K562 (cell line): ENCODE data around the gene MYH11. TPM values are rescaled to one million over a fixed set of nuclear protein-coding genes. Genes with fewer than 3 reads are reported as not detected.

Source experiments
- ATAC-seq: fragments of 200-7000 bp; cut with Tn5 transposase; 3 replicates; pipeline ENCODE4 v1.9.1; 2020; ENCODE audit warnings: moderate library complexity
- BruUV-seq: library from RNA; stranded (reverse); fragments of 400-500 nt; replicated peaks from 2 replicates; lab custom pipeline; 2021; lab: Mats Ljungman, UMichigan
- CTCF ChIA-PET: fragments of 300-600 bp; formaldehyde crosslinking; extraction: SDS; loops from one replicate; lab custom pipeline; 2021; ENCODE audit warnings: low intra/inter-chr PET ratio; lab: Yijun Ruan, JAX
- POLR2A ChIA-PET: fragments of 300-600, 350-650 bp; sonication (Branson Sonifier 250); formaldehyde crosslinking; extraction: SDS; loops from one replicate; lab custom pipeline; 2021; ENCODE audit warnings: antibody characterized with exemption, inconsistent platforms; lab: Yijun Ruan, JAX
- DNase-seq, 4 experiments: peaks; one replicate each; pipeline versions ENCODE4 v3.0.0 to v3.0.0-alpha.2; 2011 to 2018; ENCODE audit warnings: low spot score in 3 of 4, mixed read lengths in 3 of 4; ENCODE audit errors: extremely low read depth in 1 of 4
- FAIRE-seq: peaks from 2 replicates; lab custom pipeline; 2011; peaks lifted over from hg19 to GRCh38; lab: Jason Lieb, UNC
- H2AFZ ChIP-seq: 2 replicates; pipeline ENCODE4 v1.6.0; 2011; ENCODE audit warnings: low read depth, low read length, control low read depth, inconsistent platforms
- H3K27ac ChIP-seq: fragments of 200-600 bp; 3 replicates; pipeline ENCODE4 v1.8.0; 2011; ENCODE audit warnings: low read depth, mild to moderate bottlenecking, control low read depth, inconsistent platforms, low read length, moderate library complexity, mixed read lengths; ENCODE audit errors: extremely low read depth
- H3K27me3 ChIP-seq, 2 experiments: fragments of 300-600 bp in 1 of 2; 2 replicates in 1 of 2; 3 replicates in 1 of 2; pipeline versions ENCODE4 v1.6.0 to v1.8.0; 2011; ENCODE audit warnings: inconsistent platforms in 2 of 2, low read length in 2 of 2, mild to moderate bottlenecking in 1 of 2, mixed read lengths in 1 of 2, moderate library complexity in 1 of 2; ENCODE audit not compliant: control insufficient read depth in 2 of 2, insufficient read depth in 2 of 2
- H3K36me3 ChIP-seq: fragments of 300-600 bp; 3 replicates; pipeline ENCODE4 v1.8.0; 2011; ENCODE audit warnings: mild to moderate bottlenecking, low read length, inconsistent platforms; ENCODE audit not compliant: control insufficient read depth, insufficient read depth
- H3K4me1 ChIP-seq, 2 experiments: fragments of 200-600 bp in 1 of 2; replicated peaks in 1 of 2; 2 replicates in 1 of 2; 3 replicates in 1 of 2; pipeline versions ENCODE4 v1.5.1 to v1.8.0; 2011; ENCODE audit warnings: inconsistent platforms in 2 of 2, low read length in 2 of 2, mild to moderate bottlenecking in 1 of 2, mixed read lengths in 1 of 2, moderate library complexity in 1 of 2; ENCODE audit not compliant: control insufficient read depth in 2 of 2, insufficient read depth in 2 of 2
- H3K4me2 ChIP-seq: 2 replicates; pipeline ENCODE4 v1.6.1; 2011; ENCODE audit warnings: low read length, control low read depth, inconsistent platforms, mixed read lengths; ENCODE audit not compliant: insufficient read depth
- H3K4me3 ChIP-seq: fragments of 200-600 bp; sonication (generic), shearing (Covaris generic); 2 replicates; pipeline ENCODE4 v1.5.1; 2016; ENCODE audit warnings: control low read depth, inconsistent platforms
- H3K79me2 ChIP-seq: fragments of 200-600 bp; 3 replicates; pipeline ENCODE4 v1.8.0; 2011; ENCODE audit warnings: low read length, inconsistent platforms; ENCODE audit not compliant: control insufficient read depth, insufficient read depth
- H3K9ac ChIP-seq, 2 experiments: 2 replicates each; pipeline versions ENCODE4 v1.6.0 to v1.6.1; 2011; ENCODE audit warnings: low read depth in 2 of 2, low read length in 2 of 2, control low read depth in 1 of 2, inconsistent platforms in 1 of 2, mild to moderate bottlenecking in 1 of 2, mixed read lengths in 1 of 2; ENCODE audit not compliant: insufficient read depth in 1 of 2
- H3K9me1 ChIP-seq: one replicate; pipeline ENCODE4 v1.6.0; 2011; ENCODE audit warnings: inconsistent platforms, mild to moderate bottlenecking, low read length, moderate library complexity; ENCODE audit not compliant: control insufficient read depth, insufficient read depth
- H3K9me3 ChIP-seq: replicated peaks from 2 replicates; pipeline ENCODE4 v1.5.1; 2011; ENCODE audit warnings: low read depth, low read length, inconsistent platforms; ENCODE audit not compliant: control insufficient read depth, insufficient read depth
- H4K20me1 ChIP-seq: replicated peaks from 2 replicates; pipeline ENCODE4 v1.6.1; 2011; ENCODE audit warnings: low read length, inconsistent platforms, mixed read lengths; ENCODE audit not compliant: control insufficient read depth, insufficient read depth
- BCOR ChIP-seq: fragments of 450-650 bp; IDR thresholded peaks from 2 replicates; pipeline ENCODE4 v1.6.1; 2016
- CEBPB ChIP-seq: fragments of 450-650 bp; IDR thresholded peaks from 2 replicates; pipeline ENCODE4 v1.6.1; 2016; ENCODE audit warnings: missing genetic modification characterization, missing compliant biosample characterization
- GABPA ChIP-seq: fragments of 200-800 bp; sonication (Bioruptor generic); conservative IDR thresholded peaks from 2 replicates; pipeline ENCODE4 v1.6.1; 2016; ENCODE audit warnings: low read depth, missing genetic modification characterization, missing compliant biosample characterization
- IFI16 ChIP-seq: fragments of 250-450 bp; sonication (Bioruptor Pico); IDR thresholded peaks from 2 replicates; pipeline ENCODE4 v2.1.2; 2022; ENCODE audit warnings: mild to moderate bottlenecking, inconsistent platforms
- MCM2 ChIP-seq: fragments of 450-650 bp; IDR thresholded peaks from 2 replicates; pipeline ENCODE4 v1.6.1; 2017; ENCODE audit warnings: low read depth, mild to moderate bottlenecking
- MEIS2 ChIP-seq: fragments of 450-650 bp; IDR thresholded peaks from 2 replicates; pipeline ENCODE4 v1.6.1; 2014; ENCODE audit warnings: mild to moderate bottlenecking; ENCODE audit not compliant: partially characterized antibody
- RBM25 ChIP-seq: fragments of 200-400 bp; formaldehyde crosslinking; IDR thresholded peaks from 2 replicates; pipeline ENCODE4 v1.6.1; 2018; ENCODE audit warnings: low read length, low read depth, moderate library complexity; ENCODE audit not compliant: severe bottlenecking
- THRAP3 ChIP-seq: fragments of 450-650 bp; IDR thresholded peaks from 2 replicates; pipeline ENCODE4 v1.6.1; 2016; ENCODE audit warnings: mild to moderate bottlenecking, inconsistent platforms, borderline replicate concordance
- TSC22D4 ChIP-seq: fragments of 450-650 bp; IDR thresholded peaks from 2 replicates; pipeline ENCODE4 v1.6.1; 2016; ENCODE audit warnings: missing genetic modification characterization, missing biosample characterization, control low read depth
- ZNF384 ChIP-seq: IDR thresholded peaks from 2 replicates; pipeline ENCODE4 v1.6.1; 2012; ENCODE audit warnings: low read depth, low read length, improper control_type of control experiment
- WGBS: fragments of 100-300 bp; shearing (Covaris generic); methylation state at CpG from one replicate; pipeline ENCODE4 v1.1.6; 2016; ENCODE audit warnings: low coverage, mixed read lengths; ENCODE audit not compliant: insufficient coverage; ENCODE audit errors: missing lambda C conversion rate; 5-methylcytosine and 5-hydroxymethylcytosine counted together
- in situ Hi-C: fragments of 300-500 bp; cut with MboI; formaldehyde crosslinking; loops from 4 replicates; pipeline ENCODE4 v1.15.0; 2018; ENCODE audit warnings: inconsistent platforms, mixed read lengths
- intact Hi-C: fragments of 100-400 bp; cut with micrococcal nuclease; formaldehyde crosslinking; loops from 2 replicates; pipeline ENCODE4 v1.14.2; 2022
- polyA plus RNA-seq, 8 experiments: library from polyadenylated mRNA; depleted of rRNA in 4 of 8; stranded (reverse) in 5 of 8; unstranded in 3 of 8; fragments of >200 nt; fragmentation: Nextera tagmentation in 2 of 8; fragmentation: Illumina TruSeq in 1 of 8; extraction: Ambion mirVana in 2 of 8; extraction: Trizol in 1 of 8; gene quantifications; 2 replicates each; pipeline versions ENCODE4 v1.2.1 to v1.2.3, GENCODE V29; 2011 to 2014; ENCODE audit warnings: inconsistent platforms in 1 of 8, missing spikeins in 1 of 8
- total RNA-seq, 7 experiments: library from RNA; depleted of rRNA in 6 of 7; stranded (reverse); fragments of >200 nt in 6 of 7; fragmentation: Illumina TruSeq in 2 of 7; extraction: Trizol in 2 of 7; gene quantifications; 2 replicates each; pipeline versions ENCODE4 v1.2.1 to v1.2.3, GENCODE V29; 2011 to 2021; ENCODE audit warnings: low replicate concordance in 1 of 7
- TF ChIP-seq, protein P1 (sequence below): sonication (generic); formaldehyde crosslinking; IDR thresholded peaks from 2 replicates; pipeline ENCODE4 v1.8.0; 2022; ENCODE audit warnings: missing genetic modification reagents, mild to moderate bottlenecking, borderline replicate concordance
- TF ChIP-seq, protein P2 (sequence below): fragments of 200-800 bp; sonication (Bioruptor generic); IDR thresholded peaks from 2 replicates; pipeline ENCODE4 v1.6.1; 2017; ENCODE audit warnings: missing genetic modification characterization, missing compliant biosample characterization
- TF ChIP-seq, protein P3 (sequence below): fragments of 450-650 bp; IDR thresholded peaks from 2 replicates; pipeline ENCODE4 v1.6.1; 2016; ENCODE audit warnings: antibody characterized with exemption

The MYH11 gene
- total and polyA plus RNA-seq, 9 of the 15 experiments (the other 6 are each of a cell fraction or from before 2014, with no cell fraction given) = 0.05 to 0.47 (median 0.08) TPM; not detected in 5

DNA sequence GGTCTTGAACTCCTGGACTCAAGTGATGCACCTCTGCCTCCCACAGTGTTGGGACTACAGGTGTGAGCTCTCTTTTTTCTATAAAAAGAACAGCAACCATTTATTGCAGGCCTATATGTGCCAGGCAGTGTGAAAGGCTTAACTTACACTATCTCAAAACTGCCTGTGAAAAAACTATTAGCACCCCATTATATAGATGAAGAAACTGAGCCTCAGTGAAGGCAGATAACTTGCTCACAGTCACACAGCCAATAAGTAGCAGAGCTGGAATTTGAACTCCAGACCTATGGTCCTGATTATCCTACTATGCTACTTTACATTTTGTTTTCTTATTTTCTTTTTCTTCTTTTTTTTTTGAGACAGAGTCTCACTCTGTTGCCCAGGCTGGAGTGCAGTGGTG lies 191.7 kb downstream of the MYH11 start:
- Histone ChIP-seq H3K9me3 (no peaks in the 10 kb centered on the region), H3K4me2 (no peak overlapping the region), H3K9ac (no peak overlapping the region)
- in situ Hi-C loops = no loop called here
- peak; percentile 78 for TF ChIP-seq RBM25
- 0 out of 2 replicates have a peak, but pooled peaks have one; percentile 21 for TF ChIP-seq BCOR
- TF ChIP-seq GABPA (tag) = no peak
- TF ChIP-seq, all 486 proteins: peak for 2
- no TSS peak for BruUV-seq
- peaks cover 5% of the 10 kb centered on the region; the same call in 1 of the 2 replicates for H4K20me1 ChIP-seq
- no peaks in the 10 kb centered on the region for H3K27me3 ChIP-seq
- ChIA-PET POLR2A (no interaction called here), CTCF (no interaction called here)
- FAIRE-seq (no peak), ATAC-seq (no peak), DNase-seq (no peak)
- peaks cover 52% of the 10 kb centered on the region for H3K36me3 ChIP-seq
- no peak overlapping the region for H2AFZ ChIP-seq
- peaks cover 32% of the 10 kb centered on the region for H3K79me2 ChIP-seq
- H3K27ac ChIP-seq = no peak overlapping the region
- H3K4me1 ChIP-seq = peaks cover 13% of the 10 kb centered on the region in 2 experiments; a peak in 4 of 5 replicates
- peaks cover 3% of the 10 kb centered on the region for H3K9me1 ChIP-seq
- intact Hi-C loops = no loop called here
- no peak overlapping the region for H3K4me3 ChIP-seq

DNA sequence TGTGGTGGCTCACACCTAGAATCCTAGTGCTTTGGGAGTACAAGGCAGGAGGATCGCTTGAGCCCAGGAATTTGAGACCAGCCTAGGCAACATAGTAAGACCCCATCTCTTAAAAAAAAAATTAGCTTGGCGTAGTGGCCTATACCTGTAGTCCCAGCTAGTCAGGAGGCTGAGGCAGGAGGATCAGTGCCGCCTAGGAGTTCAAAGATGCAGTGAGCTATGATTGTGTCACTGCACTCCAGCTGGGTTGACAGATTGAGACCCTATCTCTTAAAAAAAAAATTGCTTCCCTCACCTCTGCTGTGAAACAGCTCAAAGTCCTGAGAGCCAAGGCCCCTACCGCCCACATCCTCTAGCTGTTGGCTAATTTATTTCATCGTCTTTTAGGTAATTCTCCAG lies 196.6 kb downstream of the MYH11 start:
- intact Hi-C loops = no loop called here
- DNase-seq (peak in 1 of 4 experiments; percentile 47), FAIRE-seq (peak; percentile 11), ATAC-seq (peak; percentile 59)
- peaks cover 24% of the 10 kb centered on the region for H3K36me3 ChIP-seq
- H3K9ac ChIP-seq = peak overlapping the region in 1 of 2 experiments; percentile 17; a peak in 2 of 4 replicates
- peaks cover 6% of the 10 kb centered on the region for H3K9me1 ChIP-seq
- peak overlapping the region; percentile 65 for H3K4me2 ChIP-seq
- H2AFZ ChIP-seq = peak overlapping the region; percentile 37; the same call in 1 of the 2 replicates
- CTCF ChIA-PET = no interaction called here
- H3K9me3 ChIP-seq = no peaks in the 10 kb centered on the region
- in situ Hi-C loops = no loop called here
- H3K4me1 ChIP-seq = peaks cover 14 to 25% of the 10 kb centered on the region in 2 experiments; a peak in 4 of 5 replicates
- no peak overlapping the region for H3K4me3 ChIP-seq
- WGBS = 48% methylated on average over 5 of the region's 5 CpGs
- peak overlapping the region; percentile 68 for H3K27ac ChIP-seq
- BruUV-seq = no TSS peak
- no peaks in the 10 kb centered on the region for H3K27me3 ChIP-seq
- H4K20me1 ChIP-seq = peaks cover 11% of the 10 kb centered on the region
- TF ChIP-seq, protein P1, sequence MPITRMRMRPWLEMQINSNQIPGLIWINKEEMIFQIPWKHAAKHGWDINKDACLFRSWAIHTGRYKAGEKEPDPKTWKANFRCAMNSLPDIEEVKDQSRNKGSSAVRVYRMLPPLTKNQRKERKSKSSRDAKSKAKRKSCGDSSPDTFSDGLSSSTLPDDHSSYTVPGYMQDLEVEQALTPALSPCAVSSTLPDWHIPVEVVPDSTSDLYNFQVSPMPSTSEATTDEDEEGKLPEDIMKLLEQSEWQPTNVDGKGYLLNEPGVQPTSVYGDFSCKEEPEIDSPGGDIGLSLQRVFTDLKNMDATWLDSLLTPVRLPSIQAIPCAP (CRISPR knock-in tag) = no peak
- TF ChIP-seq ZNF384 = peak; percentile 77
- no peak for TF ChIP-seq MCM2
- no peak for TF ChIP-seq THRAP3
- TF ChIP-seq, protein P2, sequence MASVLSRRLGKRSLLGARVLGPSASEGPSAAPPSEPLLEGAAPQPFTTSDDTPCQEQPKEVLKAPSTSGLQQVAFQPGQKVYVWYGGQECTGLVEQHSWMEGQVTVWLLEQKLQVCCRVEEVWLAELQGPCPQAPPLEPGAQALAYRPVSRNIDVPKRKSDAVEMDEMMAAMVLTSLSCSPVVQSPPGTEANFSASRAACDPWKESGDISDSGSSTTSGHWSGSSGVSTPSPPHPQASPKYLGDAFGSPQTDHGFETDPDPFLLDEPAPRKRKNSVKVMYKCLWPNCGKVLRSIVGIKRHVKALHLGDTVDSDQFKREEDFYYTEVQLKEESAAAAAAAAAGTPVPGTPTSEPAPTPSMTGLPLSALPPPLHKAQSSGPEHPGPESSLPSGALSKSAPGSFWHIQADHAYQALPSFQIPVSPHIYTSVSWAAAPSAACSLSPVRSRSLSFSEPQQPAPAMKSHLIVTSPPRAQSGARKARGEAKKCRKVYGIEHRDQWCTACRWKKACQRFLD = no peak
- peak; percentile 17; the same call in 1 of the 2 replicates for TF ChIP-seq CEBPB (tag)
- peak; percentile 56 for TF ChIP-seq MEIS2
- TF ChIP-seq, protein P3, sequence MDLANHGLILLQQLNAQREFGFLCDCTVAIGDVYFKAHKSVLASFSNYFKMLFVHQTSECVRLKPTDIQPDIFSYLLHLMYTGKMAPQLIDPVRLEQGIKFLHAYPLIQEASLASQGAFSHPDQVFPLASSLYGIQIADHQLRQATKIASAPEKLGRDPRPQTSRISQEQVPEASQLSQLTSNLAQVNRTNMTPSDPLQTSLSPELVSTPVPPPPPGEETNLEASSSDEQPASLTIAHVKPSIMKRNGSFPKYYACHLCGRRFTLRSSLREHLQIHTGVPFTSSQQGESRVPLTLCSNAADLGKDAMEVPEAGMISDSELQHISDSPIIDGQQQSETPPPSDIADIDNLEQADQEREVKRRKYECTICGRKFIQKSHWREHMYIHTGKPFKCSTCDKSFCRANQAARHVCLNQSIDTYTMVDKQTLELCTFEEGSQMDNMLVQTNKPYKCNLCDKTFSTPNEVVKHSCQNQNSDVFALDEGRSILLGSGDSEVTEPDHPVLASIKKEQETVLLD = no peak
- TF ChIP-seq TSC22D4 (tag) = no peak
- TF ChIP-seq IFI16 (CRISPR knock-in tag) = no peak
- POLR2A ChIA-PET = interaction anchor here (0.6 to 2.5 kb wide), 7 partner anchors 9 to 208 kb away, joined by 3 to 14 read pairs (median 7); no protein-coding TSS in a partner anchor
- peaks cover 65% of the 10 kb centered on the region for H3K79me2 ChIP-seq
